ENCODE data around the gene CELF2.
A peak's percentile ranks its signal among the peaks of the same experiment; 100 is the strongest.

Gene CELF2

GRCh38 chr10:11037991-11038390, 20.3 kb downstream of the CELF2 start:
- Histone ChIP-seq H3K27me3 (ENCODE audit: insufficient read depth, low read length, poor library complexity) (no peaks in the 10 kb centered on the region), H3K4ac (ENCODE audit: low read depth, low read length) (no peak overlapping the region), H2BK120ac (ENCODE audit: low read depth, low read length) (no peak overlapping the region), H2AK5ac (ENCODE audit: low read length) (no peak overlapping the region), H3K36me3 (ENCODE audit: control insufficient read depth, insufficient read depth, low read length) (no peaks in the 10 kb centered on the region), H4K8ac (ENCODE audit: low read depth, low read length) (no peak overlapping the region), H3K56ac (ENCODE audit: low read length) (no peak overlapping the region), H3K9ac (ENCODE audit: low read length) (no peak overlapping the region), H3K4me1 (ENCODE audit: control insufficient read depth, low read depth, low read length) (peaks cover 7% of the 10 kb centered on the region), H3K23ac (ENCODE audit: low read length) (no peak overlapping the region), H2BK5ac (ENCODE audit: low read length) (no peak overlapping the region), H3K27ac (ENCODE audit: low read depth, low read length) (no peak overlapping the region), H2BK15ac (replicated peaks; ENCODE audit: low read depth) (no peak overlapping the region), H3K79me2 (ENCODE audit: control insufficient read depth, insufficient read depth, low read length) (no peaks in the 10 kb centered on the region), H3K79me1 (ENCODE audit: low read length) (no peaks in the 10 kb centered on the region), H3K18ac (ENCODE audit: low read length) (peak overlapping the region; percentile 53), H4K5ac (ENCODE audit: low read length) (peak overlapping the region; percentile 50), H3K4me2 (ENCODE audit: low read length) (no peak overlapping the region), H3K4me3 (ENCODE audit: low read length) (no peak overlapping the region)
- WGBS (ENCODE audit: extremely low coverage, insufficient coverage, low lambda C conversion rate), result no CpG with 5 or more reads among the region's 4 CpGs
- no peak for DNase-seq

- Histone ChIP-seq H2BK15ac (replicated peaks; ENCODE audit: low read depth) (no peak overlapping the region), H3K4me1 (ENCODE audit: control insufficient read depth, low read depth, low read length) (peaks cover 2% of the 10 kb centered on the region), H3K4me3 (ENCODE audit: low read length) (no peak overlapping the region), H3K4ac (ENCODE audit: low read depth, low read length) (no peak overlapping the region), H3K56ac (ENCODE audit: low read length) (no peak overlapping the region), H3K27ac (ENCODE audit: low read depth, low read length) (no peak overlapping the region), H3K4me2 (ENCODE audit: low read length) (no peak overlapping the region), H4K8ac (ENCODE audit: low read depth, low read length) (no peak overlapping the region), H3K9ac (ENCODE audit: low read length) (no peak overlapping the region), H3K23ac (ENCODE audit: low read length) (no peak overlapping the region), H2BK120ac (ENCODE audit: low read depth, low read length) (no peak overlapping the region), H3K36me3 (ENCODE audit: control insufficient read depth, insufficient read depth, low read length) (no peaks in the 10 kb centered on the region), H4K5ac (ENCODE audit: low read length) (no peak overlapping the region), H3K79me1 (ENCODE audit: low read length) (no peaks in the 10 kb centered on the region), H3K79me2 (ENCODE audit: control insufficient read depth, insufficient read depth, low read length) (no peaks in the 10 kb centered on the region), H2BK5ac (ENCODE audit: low read length) (no peak overlapping the region), H3K27me3 (ENCODE audit: insufficient read depth, low read length, poor library complexity) (no peaks in the 10 kb centered on the region), H3K18ac (ENCODE audit: low read length) (no peak overlapping the region), H2AK5ac (ENCODE audit: low read length) (no peak overlapping the region)
- DNase-seq, result no peak
- no CpG with 5 or more reads among the region's 4 CpGs for WGBS (ENCODE audit: extremely low coverage, insufficient coverage, low lambda C conversion rate)
These were observed 24.7 kb downstream of the CELF2 start for GRCh38 chr10:11042357-11042756.

GRCh38 chr10:11043039-11043438, 25.4 kb downstream of the CELF2 start:
- Histone ChIP-seq H2BK5ac (ENCODE audit: low read length) (no peak overlapping the region), H2BK120ac (ENCODE audit: low read depth, low read length) (no peak overlapping the region), H3K56ac (ENCODE audit: low read length) (no peak overlapping the region), H3K27me3 (ENCODE audit: insufficient read depth, low read length, poor library complexity) (no peaks in the 10 kb centered on the region), H3K79me1 (ENCODE audit: low read length) (no peaks in the 10 kb centered on the region), H3K79me2 (ENCODE audit: control insufficient read depth, insufficient read depth, low read length) (no peaks in the 10 kb centered on the region), H2BK15ac (replicated peaks; ENCODE audit: low read depth) (no peak overlapping the region), H3K4ac (ENCODE audit: low read depth, low read length) (no peak overlapping the region), H3K4me3 (ENCODE audit: low read length) (no peak overlapping the region), H3K18ac (ENCODE audit: low read length) (no peak overlapping the region), H4K5ac (ENCODE audit: low read length) (no peak overlapping the region), H4K8ac (ENCODE audit: low read depth, low read length) (no peak overlapping the region), H2AK5ac (ENCODE audit: low read length) (no peak overlapping the region), H3K23ac (ENCODE audit: low read length) (no peak overlapping the region), H3K27ac (ENCODE audit: low read depth, low read length) (no peak overlapping the region), H3K4me1 (ENCODE audit: control insufficient read depth, low read depth, low read length) (peaks cover 2% of the 10 kb centered on the region), H3K4me2 (ENCODE audit: low read length) (no peak overlapping the region), H3K36me3 (ENCODE audit: control insufficient read depth, insufficient read depth, low read length) (no peaks in the 10 kb centered on the region), H3K9ac (ENCODE audit: low read length) (no peak overlapping the region)
- DNase-seq, result no peak
- WGBS (ENCODE audit: extremely low coverage, insufficient coverage, low lambda C conversion rate), result no CpG with 5 or more reads among the region's 4 CpGs

GRCh38 chr10:11043446-11044127, 25.9 kb downstream of the CELF2 start:
- no peak overlapping the region for H3K18ac ChIP-seq (ENCODE audit: low read length)
- no CpG with 5 or more reads among the region's 23 CpGs for WGBS (ENCODE audit: extremely low coverage, insufficient coverage, low lambda C conversion rate)

GRCh38 chr10:11045487-11045886, 27.8 kb downstream of the CELF2 start:
- H2BK5ac ChIP-seq (ENCODE audit: low read length), result no peak overlapping the region
- H3K27me3 ChIP-seq (ENCODE audit: insufficient read depth, low read length, poor library complexity), result no peaks in the 10 kb centered on the region
- H3K23ac ChIP-seq (ENCODE audit: low read length), result no peak overlapping the region
- no peak overlapping the region for H3K4me3 ChIP-seq (ENCODE audit: low read length)
- no peak overlapping the region for H3K27ac ChIP-seq (ENCODE audit: low read depth, low read length)
- H3K79me2 ChIP-seq (ENCODE audit: control insufficient read depth, insufficient read depth, low read length), result no peaks in the 10 kb centered on the region
- H3K9ac ChIP-seq (ENCODE audit: low read length), result no peak overlapping the region
- H4K8ac ChIP-seq (ENCODE audit: low read depth, low read length), result no peak overlapping the region
- H3K4me2 ChIP-seq (ENCODE audit: low read length), result no peak overlapping the region
- peaks cover 1% of the 10 kb centered on the region for H3K79me1 ChIP-seq (ENCODE audit: low read length)
- DNase-seq, result no peak
- H4K5ac ChIP-seq (ENCODE audit: low read length), result no peak overlapping the region
- no peak overlapping the region for H3K4ac ChIP-seq (ENCODE audit: low read depth, low read length)
- H2BK15ac ChIP-seq (replicated peaks; ENCODE audit: low read depth), result no peak overlapping the region
- no peaks in the 10 kb centered on the region for H3K36me3 ChIP-seq (ENCODE audit: control insufficient read depth, insufficient read depth, low read length)
- H3K56ac ChIP-seq (ENCODE audit: low read length), result no peak overlapping the region
- no peak overlapping the region for H2AK5ac ChIP-seq (ENCODE audit: low read length)
- no peaks in the 10 kb centered on the region for H3K4me1 ChIP-seq (ENCODE audit: control insufficient read depth, low read depth, low read length)
- H3K18ac ChIP-seq (ENCODE audit: low read length), result no peak overlapping the region
- WGBS (ENCODE audit: extremely low coverage, insufficient coverage, low lambda C conversion rate), result no CpG with 5 or more reads among the region's 3 CpGs
- no peak overlapping the region for H2BK120ac ChIP-seq (ENCODE audit: low read depth, low read length)

More at GRCh38 chr10:11043446-11044127, 25.9 kb downstream of the CELF2 start:
- no peak overlapping the region for H4K8ac ChIP-seq (ENCODE audit: low read depth, low read length)
- no peaks in the 10 kb centered on the region for H3K27me3 ChIP-seq (ENCODE audit: insufficient read depth, low read length, poor library complexity)
- H3K79me2 ChIP-seq (ENCODE audit: control insufficient read depth, insufficient read depth, low read length), result no peaks in the 10 kb centered on the region
- no peak overlapping the region for H2BK5ac ChIP-seq (ENCODE audit: low read length)
- H3K27ac ChIP-seq (ENCODE audit: low read depth, low read length), result no peak overlapping the region
- H2AK5ac ChIP-seq (ENCODE audit: low read length), result no peak overlapping the region
- no peak overlapping the region for H3K4me2 ChIP-seq (ENCODE audit: low read length)
- no peak for DNase-seq
- H2BK120ac ChIP-seq (ENCODE audit: low read depth, low read length), result no peak overlapping the region
- H4K5ac ChIP-seq (ENCODE audit: low read length), result no peak overlapping the region
- no peaks in the 10 kb centered on the region for H3K79me1 ChIP-seq (ENCODE audit: low read length)
- H3K4me3 ChIP-seq (ENCODE audit: low read length), result no peak overlapping the region
- no peaks in the 10 kb centered on the region for H3K36me3 ChIP-seq (ENCODE audit: control insufficient read depth, insufficient read depth, low read length)
- H2BK15ac ChIP-seq (replicated peaks; ENCODE audit: low read depth), result no peak overlapping the region
- no peak overlapping the region for H3K4ac ChIP-seq (ENCODE audit: low read depth, low read length)
- H3K56ac ChIP-seq (ENCODE audit: low read length), result no peak overlapping the region
- H3K9ac ChIP-seq (ENCODE audit: low read length), result no peak overlapping the region
- no peak overlapping the region for H3K23ac ChIP-seq (ENCODE audit: low read length)
- H3K4me1 ChIP-seq (ENCODE audit: control insufficient read depth, low read depth, low read length), result no peaks in the 10 kb centered on the region
